Dermis blood vessel endothelial cell (primary cell): ENCODE results near the gene LIN54. TPM values are rescaled to one million over a fixed set of nuclear protein-coding genes. Genes with fewer than 3 reads are reported as not detected.
"Not testable (repeated sequence)": the region's sequence is repeated elsewhere in the genome, so short reads cannot be mapped to it uniquely, and the experiment has no call there.

ENCODE experiments used
- DNase-seq: peaks from one replicate; pipeline ENCODE4 v3.0.0; 2010
- total RNA-seq: library from RNA; depleted of rRNA; stranded (reverse); fragments of >200 nt; gene quantifications from 2 replicates; pipeline ENCODE4 v1.2.3, GENCODE V29; 2014

The LIN54 gene
- total RNA-seq, 1 donor from 2014 or later: 10.9 TPM

DNA sequence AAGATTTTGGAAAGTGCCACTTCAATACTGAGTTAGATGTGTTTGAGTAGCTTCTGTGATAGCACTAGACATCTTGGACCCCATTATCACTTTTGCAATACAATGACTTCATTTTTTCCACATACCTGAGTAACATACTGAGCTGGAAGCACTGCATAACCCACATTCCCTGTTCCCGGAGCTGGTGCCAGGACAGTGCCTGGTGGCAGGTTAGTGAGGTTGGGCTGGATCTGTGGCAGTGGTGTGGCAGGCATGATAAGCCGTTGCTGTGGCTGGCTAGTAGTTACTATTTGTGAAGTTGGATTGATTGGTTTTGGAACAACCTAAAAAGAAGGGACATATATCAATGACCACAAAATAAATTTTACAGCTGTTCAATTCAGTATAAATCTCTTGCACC is 71.2 kb downstream of the LIN54 start:
- no peak for DNase-seq

DNA sequence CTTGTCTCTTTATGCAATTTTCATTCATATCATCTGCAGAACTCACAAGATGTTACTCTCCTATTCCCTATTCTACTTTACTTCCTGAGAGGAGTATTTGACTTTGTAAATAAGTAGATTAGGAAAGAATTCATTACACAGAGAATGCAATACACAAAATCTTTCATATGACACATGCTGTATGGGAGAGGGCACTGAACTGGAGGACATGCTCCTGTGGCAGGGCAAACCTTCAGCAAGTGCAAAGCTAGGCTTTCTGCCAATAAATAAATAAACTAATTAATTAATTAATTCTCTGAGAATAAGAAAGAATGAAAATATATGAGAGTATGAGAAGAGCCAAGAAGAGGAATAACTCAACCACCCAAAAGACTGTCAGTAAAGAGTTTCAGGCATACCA is 76.2 kb downstream of the LIN54 start:
- no peak for DNase-seq

DNA sequence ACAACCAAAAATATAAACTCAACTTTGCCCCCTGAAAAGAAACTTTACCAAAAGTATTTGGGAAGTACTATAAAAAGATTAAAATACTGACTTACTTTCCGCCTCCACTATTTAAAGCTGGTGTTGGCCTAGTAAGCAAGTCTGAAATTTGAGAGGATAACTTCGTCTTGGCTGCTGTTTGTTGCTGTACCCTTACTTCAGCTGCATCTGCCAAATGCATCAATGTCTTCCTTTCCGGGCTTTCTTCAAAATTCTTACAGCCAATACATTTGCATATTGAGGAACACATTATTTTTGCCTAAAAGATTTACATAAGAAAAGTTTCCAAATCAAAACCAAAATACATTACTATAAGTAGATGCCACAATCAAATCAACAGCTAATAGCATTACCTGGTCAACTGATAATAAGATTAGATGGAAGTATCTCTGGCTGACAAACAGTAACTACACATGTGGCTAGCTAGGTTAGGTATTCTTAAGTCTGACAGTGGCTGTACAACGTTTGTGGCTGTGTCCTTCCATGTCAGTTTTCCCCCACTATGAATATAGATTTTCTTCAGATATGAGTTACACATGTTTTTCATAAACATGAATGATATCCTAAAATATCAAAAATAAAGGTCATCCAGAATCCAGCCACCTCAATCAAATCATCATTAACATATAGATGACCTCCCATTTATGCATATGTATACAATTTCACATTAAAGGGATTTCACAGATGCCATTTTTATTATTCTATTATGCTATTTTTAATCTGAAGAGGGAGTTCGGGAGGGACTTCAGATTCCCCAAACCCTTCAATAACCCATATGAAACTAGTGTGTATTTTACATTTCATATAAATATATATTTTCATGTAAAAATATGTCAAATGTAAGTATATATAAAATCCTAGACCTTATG is 79.5 kb downstream of the LIN54 start:
- no peak for DNase-seq

DNA sequence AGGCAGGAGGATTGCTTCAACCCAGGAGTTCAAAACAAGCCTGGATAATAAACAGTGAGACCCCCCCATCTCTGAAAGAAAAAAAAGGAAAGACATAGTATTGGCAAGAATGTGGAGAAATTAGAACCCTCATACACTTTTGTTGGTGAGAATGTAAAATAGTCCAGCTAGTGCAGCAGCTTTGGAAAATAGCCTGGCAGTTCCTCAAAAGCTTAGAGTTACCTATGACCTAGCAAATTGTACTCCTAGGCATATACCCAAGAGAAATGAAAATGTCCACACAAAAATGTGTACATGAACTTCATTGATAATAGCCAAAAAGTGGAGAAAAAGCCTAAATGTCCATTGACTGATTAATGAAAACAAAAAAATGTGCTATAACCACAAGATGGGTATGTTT is 88.8 kb downstream of the LIN54 start:
- no peak for DNase-seq

DNA sequence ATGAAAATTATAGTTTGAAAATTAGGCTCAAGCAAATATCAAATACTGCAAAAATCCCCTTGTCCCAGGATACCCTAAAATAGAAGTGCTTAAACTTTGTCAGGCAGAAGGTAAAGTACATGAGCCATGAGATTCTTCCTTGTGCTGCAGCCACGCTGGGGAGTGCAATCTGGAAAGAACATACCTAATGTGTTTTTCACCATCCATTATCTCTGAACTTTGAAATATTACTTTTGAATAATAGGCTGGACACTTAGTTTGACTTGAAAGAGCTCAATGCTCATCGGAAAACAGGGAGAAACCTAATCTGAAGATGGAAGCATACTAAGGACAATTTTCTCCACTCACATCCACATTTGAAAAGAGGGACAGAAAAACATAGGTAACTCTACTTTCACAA is 91.2 kb downstream of the LIN54 start:
- DNase-seq: no peak

DNA sequence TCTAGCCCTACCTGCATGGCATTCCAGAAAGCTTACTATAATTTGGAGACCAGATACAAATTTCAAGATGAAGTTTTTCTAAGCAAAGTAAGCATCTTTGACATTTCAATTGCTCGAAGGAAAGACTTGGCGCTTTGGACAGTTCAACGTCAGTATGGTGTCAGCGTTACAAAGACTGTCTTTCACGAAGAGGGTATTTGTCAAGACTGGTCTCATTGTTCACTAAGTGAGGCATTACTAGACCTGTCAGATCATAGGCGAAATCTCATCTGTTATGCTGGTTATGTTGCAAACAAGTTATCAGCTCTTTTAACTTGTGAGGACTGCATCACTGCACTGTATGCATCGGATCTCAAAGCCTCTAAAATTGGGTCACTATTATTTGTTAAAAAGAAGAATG is 92.5 kb downstream of the LIN54 start:
- DNase-seq: no peak

DNA sequence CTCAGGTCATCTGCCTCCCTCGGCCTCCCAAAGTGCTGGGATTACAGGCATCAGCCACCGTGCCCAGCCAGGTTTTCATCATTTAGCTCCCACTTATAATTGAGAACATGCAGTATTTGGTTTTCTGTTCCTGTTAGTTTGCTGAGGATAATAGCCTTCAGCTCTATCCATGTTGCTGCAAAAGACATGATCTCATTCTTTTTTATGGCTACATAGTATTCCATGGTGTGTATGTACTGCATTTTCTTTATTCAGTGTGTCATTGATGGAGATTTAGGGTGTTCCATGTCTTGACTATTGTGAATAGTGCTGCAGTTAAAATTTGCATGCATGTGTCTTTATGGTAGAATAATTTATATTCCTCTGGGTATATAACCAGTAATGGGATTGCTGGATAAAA is 96.7 kb downstream of the LIN54 start:
- DNase-seq: not testable (repeated sequence)

DNA sequence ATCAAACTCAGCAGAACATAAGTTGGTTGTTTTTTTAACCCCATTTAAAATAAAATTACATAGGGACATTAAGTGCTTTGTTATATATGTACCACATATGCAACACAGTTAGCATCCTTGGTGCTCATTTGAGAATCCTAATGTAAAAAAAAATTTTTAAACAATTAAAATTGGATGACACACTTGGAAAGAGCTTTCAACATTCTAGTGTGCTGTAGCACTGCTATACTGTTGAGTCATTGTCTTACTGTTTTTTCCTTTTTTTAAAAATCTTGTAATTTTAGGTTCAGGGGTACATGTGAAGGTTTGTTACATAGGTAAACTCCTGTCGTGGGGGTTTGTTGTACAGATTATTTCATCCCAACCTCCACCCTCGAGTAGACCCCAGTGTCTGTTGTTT is 97.3 kb downstream of the LIN54 start:
- DNase-seq: no peak

DNA sequence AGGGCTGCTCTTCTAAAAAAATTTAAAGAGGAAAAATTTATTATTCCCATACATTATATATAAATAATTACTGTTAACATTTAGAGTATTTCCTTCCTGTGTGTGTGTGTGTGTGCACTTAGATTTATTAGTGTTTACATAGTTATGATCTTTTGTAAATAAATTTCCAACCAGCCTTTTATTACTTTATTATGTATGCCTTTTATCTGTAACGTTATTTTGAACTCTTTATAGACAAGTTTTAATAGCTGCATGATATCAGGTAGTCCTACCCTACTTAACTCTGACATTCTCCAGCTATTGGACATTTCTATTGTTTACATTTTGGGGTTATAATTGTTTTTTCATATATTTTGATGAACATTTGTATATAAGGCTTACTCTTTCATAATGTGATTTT is 101.3 kb downstream of the LIN54 start:
- no peak for DNase-seq

DNA sequence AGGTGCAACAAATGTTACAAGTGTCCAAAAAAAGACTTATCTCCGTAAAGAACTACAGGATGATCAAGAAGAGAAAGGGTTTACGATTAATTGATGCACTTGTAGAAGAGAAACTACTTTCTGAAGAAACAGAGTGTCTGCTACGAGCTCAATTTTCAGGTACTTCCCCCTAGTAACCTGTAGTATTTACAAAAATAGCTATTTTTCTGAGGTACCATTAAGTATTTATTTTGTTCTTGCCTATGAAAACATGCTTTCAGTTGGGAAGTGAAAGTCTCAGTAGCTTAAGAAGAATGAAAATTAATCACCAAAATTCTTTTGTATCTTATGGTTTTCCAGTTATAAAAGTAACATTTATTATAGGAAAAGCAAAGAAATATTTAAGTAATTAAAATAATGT is 104.2 kb downstream of the LIN54 start:
- no peak for DNase-seq

DNA sequence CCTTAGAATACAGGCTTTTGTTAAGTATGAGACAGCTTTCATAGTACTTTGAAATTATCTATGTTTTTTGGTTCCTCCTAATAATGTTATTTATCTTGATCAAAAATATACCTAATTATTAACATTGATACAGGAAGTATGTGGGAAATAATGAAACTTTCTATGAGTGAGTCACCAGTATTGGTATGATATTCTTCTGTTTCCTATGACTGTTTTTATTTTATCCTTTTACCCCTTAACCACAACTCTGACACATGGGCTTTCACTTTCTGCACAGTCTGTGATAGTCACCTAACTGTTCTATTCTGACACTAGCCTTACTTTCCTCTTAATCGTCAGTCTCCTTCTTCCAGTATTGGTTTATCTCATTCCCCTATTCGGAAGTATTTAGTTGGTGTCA is 105.4 kb downstream of the LIN54 start:
- peak; percentile 47 for DNase-seq

DNA sequence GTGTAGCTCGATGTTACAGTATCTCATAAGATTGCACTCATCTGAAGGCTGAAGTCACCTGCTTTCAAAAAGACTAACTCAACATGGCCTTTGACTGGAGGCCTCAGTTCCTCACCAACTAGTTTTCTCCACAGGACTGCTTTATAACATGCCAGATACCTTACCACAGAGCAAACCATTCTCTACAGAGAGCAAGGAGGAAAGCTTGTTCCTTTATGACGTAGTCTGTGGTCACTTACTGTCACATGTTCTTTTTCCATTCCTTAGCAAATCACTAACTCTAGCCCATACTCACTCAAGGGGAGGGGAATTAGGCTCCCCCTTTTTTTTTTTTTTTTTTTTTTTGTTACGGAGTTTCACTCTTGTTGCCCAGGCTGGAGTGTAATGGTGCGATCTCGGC is 106.9 kb downstream of the LIN54 start:
- DNase-seq: no peak

DNA sequence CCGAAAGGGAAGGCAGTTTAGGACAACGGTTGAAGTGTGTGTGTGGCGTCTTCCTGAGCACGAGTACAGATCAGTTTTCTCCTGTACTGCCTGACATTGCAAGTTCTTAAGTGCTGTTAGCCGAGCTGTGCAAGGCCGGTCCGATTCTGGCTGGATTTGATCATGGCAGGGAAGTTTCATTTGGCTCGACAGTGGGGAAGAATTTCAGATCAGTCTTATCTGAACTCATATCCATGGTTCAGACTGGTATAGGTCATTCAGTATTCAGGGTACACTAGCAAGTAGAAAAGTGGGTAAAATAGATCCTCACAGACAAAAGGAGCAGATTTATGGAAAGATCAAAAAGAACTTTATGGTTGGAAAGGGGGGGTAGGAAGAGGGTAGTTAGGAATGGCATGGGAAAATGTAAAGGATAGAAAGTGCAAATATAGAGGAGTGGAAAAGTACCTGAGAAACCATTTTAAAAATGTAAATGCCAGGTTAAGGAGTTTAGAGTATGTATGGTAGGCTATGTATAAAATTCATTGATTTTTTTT is 109.4 kb downstream of the LIN54 start:
- DNase-seq: no peak

DNA sequence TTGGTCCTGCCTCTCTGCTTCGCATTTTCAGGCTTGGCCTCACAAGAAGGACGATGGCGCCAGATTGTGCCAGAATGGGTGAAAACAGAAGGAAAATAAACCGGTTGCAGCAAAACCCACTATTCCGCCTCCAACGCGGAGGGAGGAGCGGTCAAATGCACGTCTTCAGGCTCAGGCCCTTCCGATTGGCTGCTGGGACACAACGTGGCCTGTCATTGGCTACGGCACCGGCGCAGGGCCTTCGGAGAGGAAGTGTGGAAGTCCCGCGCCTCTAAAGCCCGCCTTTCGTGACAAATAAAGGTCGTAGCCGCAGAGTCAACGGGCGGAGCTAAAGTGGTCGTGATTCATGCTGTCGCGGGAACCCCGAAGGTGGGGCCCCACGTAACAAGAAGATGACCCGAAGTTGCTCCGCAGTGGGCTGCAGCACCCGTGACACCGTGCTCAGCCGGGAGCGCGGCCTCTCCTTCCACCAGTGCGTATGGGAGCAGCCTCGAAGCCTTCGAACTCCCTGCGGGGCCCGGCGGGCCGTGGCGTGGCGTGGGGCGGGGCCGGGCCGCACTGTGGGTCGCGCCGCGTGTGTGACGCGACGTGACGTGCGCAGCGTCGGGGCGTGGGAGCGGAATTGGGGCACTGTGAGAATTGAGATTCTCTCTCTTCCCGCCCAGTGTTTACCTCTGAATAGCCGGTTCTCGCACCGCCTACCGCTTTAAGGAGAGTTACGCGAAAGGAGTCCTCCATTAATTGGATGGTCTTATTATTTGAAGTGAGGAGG is 110.0 kb downstream of the LIN54 start, which contains the start of gene THAP9:
Gene THAP9 (plus strand): TSS at position 325 of the 772 bp plus-strand sequence. CDS start 68 bp downstream, at position 393.
- DNase-seq: peak; percentile 100

DNA sequence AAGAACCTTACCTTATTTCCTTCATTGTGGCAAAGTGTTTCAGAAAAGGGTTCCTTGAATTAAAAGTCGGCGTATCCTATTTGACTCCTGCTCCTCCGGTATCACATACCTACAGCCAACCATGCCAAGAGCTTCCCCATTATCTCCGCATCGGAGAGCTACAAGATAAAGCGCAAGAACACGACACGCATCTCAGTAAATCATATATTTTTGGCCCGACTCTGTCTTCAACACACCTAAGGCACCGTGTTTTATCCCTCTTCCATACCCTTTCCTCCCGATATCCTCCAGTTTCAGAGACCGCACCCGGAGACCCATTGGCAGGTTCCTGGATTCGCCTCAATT is 110.6 kb downstream of the LIN54 start:
- DNase-seq: no peak

DNA sequence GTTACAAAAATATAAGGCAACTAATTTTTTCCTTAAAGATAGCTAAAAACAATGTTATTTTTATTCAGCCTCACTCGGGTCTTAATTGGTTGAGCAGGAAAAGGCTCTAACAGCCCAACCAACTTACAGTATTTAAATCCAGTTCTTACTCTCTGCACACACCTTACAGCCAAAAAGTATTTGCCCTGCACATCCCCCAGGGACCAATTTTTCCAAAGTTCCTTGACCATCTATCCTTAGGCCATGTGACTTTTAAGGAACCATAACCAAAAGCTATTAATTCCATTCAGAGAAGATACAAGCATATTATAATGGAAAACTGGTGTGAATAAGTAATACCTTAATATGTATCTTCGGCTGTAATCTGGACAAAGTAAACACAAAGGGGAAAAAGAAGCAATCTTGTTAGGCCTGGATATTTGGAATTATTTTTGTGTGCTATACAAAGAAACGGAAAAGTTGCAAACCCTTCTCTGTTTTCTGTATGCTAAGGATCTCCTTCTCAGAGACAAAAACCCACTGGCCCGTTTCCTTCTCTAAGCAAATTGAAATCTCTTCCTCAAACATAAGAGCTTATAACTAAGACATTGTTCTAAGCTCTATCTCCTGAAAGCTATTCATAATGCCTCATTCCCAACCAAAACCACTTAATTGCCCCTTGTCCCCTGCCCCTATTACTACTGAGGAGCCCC is 111.1 kb downstream of the LIN54 start:
- DNase-seq: peak; percentile 44

DNA sequence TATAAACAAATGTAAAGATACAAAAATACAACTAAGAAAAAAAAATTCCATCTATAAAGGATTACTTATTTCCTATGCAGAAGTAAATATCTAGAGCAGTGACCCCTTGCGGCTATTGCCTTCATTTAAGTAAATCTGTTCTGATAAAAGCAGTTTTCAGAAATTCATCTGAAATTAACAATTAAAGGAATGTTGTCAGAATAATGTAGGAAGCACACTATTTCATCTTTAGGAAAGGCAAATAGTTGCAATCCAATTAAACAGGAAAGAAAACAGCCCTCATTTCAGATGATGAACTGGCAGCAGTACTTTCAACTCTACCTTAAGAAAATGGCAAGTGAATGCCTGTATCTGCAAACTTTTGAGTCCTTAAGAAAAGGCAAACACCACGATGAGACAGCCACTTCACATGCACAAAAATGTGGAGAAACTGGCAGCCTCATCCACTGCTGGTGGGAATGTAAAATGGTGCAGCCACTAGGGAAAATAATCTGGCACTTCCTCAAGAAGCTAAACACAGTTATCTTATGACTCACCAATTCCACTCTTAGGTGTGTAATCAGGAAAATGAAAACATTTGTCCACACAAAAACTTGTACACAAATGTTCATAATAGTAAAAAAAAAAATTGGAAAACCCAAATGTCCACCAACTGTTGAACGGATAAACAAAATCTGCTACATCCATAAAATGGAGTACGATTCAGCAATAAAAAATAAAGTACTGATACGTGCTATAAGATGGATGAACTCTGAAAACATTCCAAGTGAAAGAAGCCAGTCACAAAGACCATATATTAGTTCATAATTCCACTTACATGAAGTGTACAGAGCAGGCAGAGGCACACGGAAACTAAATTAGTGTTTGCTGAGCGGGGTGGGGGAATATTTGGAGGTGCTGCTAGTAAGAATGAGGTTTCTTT is 112.0 kb downstream of the LIN54 start:
- peak; percentile 85 for DNase-seq

DNA sequence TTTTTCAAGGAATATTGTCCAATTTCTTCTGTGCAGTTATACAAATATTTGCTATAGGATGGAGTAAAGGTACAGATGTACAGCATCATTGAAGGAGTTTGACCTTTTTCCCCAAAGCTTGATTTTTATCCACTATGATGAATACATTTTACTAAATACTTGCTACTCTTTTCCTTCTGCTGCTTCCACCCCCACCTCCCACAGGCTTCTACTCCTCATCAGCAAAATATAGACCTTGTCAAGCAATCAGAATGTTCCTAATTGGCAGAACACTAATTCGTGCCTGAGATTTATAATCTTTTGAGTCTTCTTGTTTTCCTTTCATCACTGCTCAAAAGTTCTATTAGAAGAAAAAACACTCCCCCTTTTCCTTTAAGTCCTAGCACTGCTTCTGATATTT is 113.9 kb downstream of the LIN54 start:
- DNase-seq: no peak

DNA sequence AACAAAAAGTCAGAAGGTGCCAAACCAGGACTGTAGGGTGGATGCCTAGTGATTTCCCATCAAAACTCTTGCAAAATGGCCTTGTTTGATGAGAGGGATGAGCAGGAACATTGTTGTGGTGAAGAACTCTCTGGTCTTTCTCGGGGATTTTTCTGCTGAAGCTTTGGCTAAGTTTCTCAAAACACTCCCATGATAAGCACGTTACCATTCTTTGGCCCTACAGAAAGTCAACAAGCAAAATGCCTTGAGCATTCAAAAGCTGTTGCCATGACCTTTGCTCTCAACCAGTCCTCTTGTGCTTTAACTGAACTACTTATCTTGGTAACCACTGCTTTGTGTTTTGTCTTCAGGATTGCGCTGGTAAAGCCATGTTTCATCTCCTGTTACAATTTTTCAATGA is 116.7 kb downstream of the LIN54 start:
- no peak for DNase-seq

DNA sequence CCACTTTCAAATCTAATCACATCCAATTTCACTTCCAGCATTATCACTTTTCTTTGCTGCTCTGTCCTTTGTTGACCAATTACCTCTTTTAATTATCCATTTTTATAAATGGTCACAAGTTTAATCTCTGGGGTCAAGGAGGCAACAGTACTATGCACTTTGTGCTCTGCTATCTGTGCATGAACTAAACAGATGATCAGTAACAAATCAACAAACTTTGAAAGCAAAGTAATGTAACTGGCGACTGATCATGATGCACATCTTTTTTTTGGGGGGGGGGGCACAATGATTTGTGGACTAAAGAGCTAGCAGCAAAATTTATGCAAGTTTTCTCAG is 118.2 kb downstream of the LIN54 start:
- DNase-seq: no peak

DNA sequence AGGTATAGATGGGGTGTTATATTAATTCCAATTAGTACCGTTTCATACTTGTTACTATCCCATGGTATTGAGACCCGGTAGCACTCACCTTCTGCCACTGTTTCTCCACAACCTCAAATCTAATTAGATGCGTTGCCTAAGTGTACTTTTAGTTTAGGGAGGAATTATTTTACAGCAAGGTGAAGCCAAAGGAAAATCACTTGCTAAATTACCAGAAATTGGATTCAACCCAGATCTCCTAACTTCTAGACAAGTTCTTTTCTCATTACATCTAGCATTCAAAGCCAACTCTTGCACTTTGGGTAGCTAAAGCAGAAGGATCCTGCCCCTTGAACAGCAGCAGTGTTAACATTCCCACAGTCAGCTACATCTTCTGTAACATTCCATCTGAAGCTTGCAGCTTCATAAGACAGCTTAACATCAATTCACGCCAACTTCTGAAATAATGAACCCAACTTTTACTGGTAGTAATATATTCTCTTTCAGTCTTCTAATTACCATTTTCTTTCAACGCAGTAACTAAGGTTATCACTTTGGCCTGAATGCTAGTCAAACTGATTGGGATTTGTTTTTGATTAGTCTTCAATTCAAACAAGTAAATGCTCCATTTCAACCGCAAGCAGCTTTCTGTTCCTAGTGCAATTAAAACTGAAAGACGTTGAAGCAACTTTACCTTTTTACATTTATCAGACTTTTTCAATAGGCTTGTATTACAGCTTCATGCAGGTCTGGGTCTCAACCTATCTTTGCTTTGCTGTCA is 118.7 kb downstream of the LIN54 start:
- DNase-seq: peak; percentile 29
